Measurements from ENCODE around the gene LHFPL3.
"Not testable (repeated sequence)": the region's sequence is repeated elsewhere in the genome, so short reads cannot be mapped to it uniquely, and the experiment has no call there.

Gene LHFPL3
- total RNA-seq, result 0 reads per million in 3 donors

DNA sequence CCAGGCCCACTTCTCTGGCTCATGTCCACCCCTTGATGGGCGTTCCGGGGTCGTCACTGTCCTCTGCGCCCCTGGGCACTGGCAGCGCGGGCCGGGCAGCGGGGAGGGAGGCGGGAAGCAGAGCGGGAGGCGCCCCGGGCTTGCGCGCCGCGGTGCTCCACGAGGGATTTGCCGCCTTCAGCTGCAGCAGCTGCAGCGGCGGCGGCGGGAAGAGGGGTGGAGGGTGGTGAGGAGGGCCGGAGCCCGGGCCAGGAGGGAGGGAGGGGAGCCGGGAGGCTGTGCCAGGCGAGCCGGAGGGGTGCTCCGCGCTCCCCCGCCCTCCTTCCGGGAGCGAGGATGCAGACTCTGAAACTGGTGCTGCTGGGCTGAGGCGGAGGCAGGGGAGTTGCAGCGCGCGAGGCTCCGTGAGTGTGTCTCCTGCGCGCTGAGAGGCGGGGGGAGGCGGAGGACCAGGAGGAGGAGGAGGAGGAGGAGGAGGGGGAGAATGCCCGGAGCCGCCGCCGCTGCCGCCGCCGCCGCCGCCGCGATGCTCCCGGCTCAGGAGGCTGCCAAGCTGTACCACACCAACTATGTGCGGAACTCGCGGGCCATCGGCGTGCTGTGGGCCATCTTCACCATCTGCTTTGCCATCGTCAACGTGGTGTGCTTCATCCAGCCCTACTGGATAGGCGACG, at the start of gene LHFPL3:
TSS of gene LHFPL3 (plus strand) at position 308 of the 674 bp plus-strand sequence.
- Histone ChIP-seq H3K9me3 (ENCODE audit: control insufficient read depth, low read length) (no peaks in the 10 kb centered on the region), H3K27ac (ENCODE audit: insufficient read depth, low read length, poor library complexity, severe bottlenecking) (no peak within 1 kb of the TSS), H3K36me3 (ENCODE audit: control insufficient read depth, insufficient read depth, low read length) (no peaks in the 10 kb centered on the region), H3K4me1 (ENCODE audit: control insufficient read depth, insufficient read depth, low read length, poor library complexity, severe bottlenecking) (no peaks in the 10 kb centered on the region), H3K27me3 (replicated peaks; ENCODE audit: control insufficient read depth, insufficient read depth, low read length, poor library complexity, severe bottlenecking) (peaks cover 23% of the 10 kb centered on the region), H3K4me3 (ENCODE audit: insufficient read depth, low read depth, low read length, poor library complexity, severe bottlenecking) (no peak within 1 kb of the TSS)
- no peak for DNase-seq

DNA sequence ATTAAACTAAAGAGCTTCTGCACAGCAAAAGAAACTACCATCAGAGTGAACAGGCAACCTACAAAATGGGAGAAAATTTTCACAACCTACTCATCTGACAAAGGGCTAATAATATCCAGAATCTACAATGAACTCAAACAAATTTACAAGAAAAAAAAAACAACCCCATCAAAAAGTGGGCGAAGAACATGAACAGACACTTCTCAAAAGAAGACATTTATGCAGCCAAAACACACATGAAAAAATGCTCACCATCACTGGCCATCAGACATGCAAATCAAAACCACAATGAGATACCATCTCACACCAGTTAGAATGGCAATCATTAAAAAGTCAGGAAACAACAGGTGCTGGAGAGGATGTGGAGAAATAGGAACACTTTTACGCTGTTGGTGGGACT, 46.7 kb upstream of the LHFPL3 start:
- H3K36me3 ChIP-seq (ENCODE audit: control insufficient read depth, insufficient read depth, low read length); H3K4me3 ChIP-seq (ENCODE audit: insufficient read depth, low read depth, low read length, poor library complexity, severe bottlenecking); H3K4me1 ChIP-seq (ENCODE audit: control insufficient read depth, insufficient read depth, low read length, poor library complexity, severe bottlenecking); H3K27me3 ChIP-seq (replicated peaks; ENCODE audit: control insufficient read depth, insufficient read depth, low read length, poor library complexity, severe bottlenecking); H3K27ac ChIP-seq (ENCODE audit: insufficient read depth, low read length, poor library complexity, severe bottlenecking); DNase-seq; H3K9me3 ChIP-seq (ENCODE audit: control insufficient read depth, low read length): not testable (repeated sequence)

DNA sequence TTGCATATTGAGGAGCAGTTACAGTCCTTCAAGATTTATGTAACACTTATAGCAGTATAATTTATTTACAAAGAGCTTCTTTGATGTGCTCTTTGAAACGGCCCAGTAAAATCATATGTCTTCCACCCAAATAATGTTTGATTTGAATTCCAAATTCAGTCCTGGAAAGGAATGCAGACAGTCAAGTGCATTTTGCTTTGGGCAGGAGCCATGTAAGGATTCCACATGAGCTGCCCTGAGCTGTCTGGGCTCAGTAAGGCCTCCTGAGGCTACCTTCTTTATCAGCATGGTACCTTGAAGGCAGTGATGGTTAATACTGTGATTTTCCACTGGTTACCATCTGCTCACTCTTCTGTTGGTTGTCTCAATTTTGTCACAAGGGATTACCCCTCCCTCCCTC, 41.6 kb upstream of the LHFPL3 start:
- H3K36me3 ChIP-seq (ENCODE audit: control insufficient read depth, insufficient read depth, low read length), result no peaks in the 10 kb centered on the region
- no peak for DNase-seq
- no peak overlapping the region for H3K4me3 ChIP-seq (ENCODE audit: insufficient read depth, low read depth, low read length, poor library complexity, severe bottlenecking)
- no peaks in the 10 kb centered on the region for H3K4me1 ChIP-seq (ENCODE audit: control insufficient read depth, insufficient read depth, low read length, poor library complexity, severe bottlenecking)
- no peaks in the 10 kb centered on the region for H3K27me3 ChIP-seq (replicated peaks; ENCODE audit: control insufficient read depth, insufficient read depth, low read length, poor library complexity, severe bottlenecking)
- no peaks in the 10 kb centered on the region for H3K9me3 ChIP-seq (ENCODE audit: control insufficient read depth, low read length)
- no peak overlapping the region for H3K27ac ChIP-seq (ENCODE audit: insufficient read depth, low read length, poor library complexity, severe bottlenecking)

DNA sequence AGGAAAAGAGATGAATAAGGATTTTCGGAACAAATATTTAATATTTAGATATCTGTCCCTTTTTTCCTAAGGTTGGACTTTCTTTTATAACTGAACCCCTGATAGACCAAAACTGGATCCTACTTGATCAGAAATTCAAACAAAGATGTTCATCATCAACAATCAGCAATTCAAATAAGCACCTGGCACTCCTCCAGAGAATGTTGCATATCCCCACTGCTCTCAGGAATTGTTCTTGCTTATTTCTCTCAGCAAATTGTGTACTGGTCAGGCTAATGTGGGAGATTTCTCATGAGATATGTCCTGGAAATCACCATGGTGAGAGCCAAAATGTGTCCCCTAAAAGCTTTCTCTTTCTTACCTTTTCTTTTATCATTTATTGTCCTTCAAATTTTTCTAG, 40.3 kb upstream of the LHFPL3 start:
- H3K27ac ChIP-seq (ENCODE audit: insufficient read depth, low read length, poor library complexity, severe bottlenecking), result no peak overlapping the region
- no peak overlapping the region for H3K4me3 ChIP-seq (ENCODE audit: insufficient read depth, low read depth, low read length, poor library complexity, severe bottlenecking)
- no peaks in the 10 kb centered on the region for H3K4me1 ChIP-seq (ENCODE audit: control insufficient read depth, insufficient read depth, low read length, poor library complexity, severe bottlenecking)

DNA sequence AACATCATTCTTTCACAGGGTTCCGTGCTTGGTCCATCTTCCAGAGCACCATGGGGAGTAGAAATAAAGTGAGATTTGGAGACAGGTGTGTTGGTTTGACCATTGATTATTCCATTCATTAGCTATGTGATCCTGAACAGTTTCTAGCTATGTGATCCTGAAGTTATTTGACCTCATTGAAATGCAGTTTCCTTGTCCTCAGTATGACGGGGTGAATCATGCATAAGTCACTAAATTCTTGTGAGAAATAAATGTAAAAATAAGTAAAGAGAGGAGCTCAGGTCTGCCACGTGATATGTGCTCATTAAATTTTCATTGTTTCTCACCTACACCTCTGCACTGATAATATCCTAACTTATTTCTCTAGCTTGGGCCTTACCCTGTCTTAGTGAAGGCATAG, 34.1 kb upstream of the LHFPL3 start:
- Histone ChIP-seq H3K27me3 (replicated peaks; ENCODE audit: control insufficient read depth, insufficient read depth, low read length, poor library complexity, severe bottlenecking) (no peaks in the 10 kb centered on the region), H3K36me3 (ENCODE audit: control insufficient read depth, insufficient read depth, low read length) (no peaks in the 10 kb centered on the region), H3K4me1 (ENCODE audit: control insufficient read depth, insufficient read depth, low read length, poor library complexity, severe bottlenecking) (no peaks in the 10 kb centered on the region), H3K4me3 (ENCODE audit: insufficient read depth, low read depth, low read length, poor library complexity, severe bottlenecking) (no peak overlapping the region), H3K9me3 (ENCODE audit: control insufficient read depth, low read length) (no peaks in the 10 kb centered on the region), H3K27ac (ENCODE audit: insufficient read depth, low read length, poor library complexity, severe bottlenecking) (no peak overlapping the region)
- DNase-seq, result no peak

More for the DNA sequence above, 40.3 kb upstream of the LHFPL3 start:
- Histone ChIP-seq H3K27me3 (replicated peaks; ENCODE audit: control insufficient read depth, insufficient read depth, low read length, poor library complexity, severe bottlenecking) (no peaks in the 10 kb centered on the region), H3K36me3 (ENCODE audit: control insufficient read depth, insufficient read depth, low read length) (no peaks in the 10 kb centered on the region), H3K9me3 (ENCODE audit: control insufficient read depth, low read length) (no peaks in the 10 kb centered on the region)
- DNase-seq, result no peak

DNA sequence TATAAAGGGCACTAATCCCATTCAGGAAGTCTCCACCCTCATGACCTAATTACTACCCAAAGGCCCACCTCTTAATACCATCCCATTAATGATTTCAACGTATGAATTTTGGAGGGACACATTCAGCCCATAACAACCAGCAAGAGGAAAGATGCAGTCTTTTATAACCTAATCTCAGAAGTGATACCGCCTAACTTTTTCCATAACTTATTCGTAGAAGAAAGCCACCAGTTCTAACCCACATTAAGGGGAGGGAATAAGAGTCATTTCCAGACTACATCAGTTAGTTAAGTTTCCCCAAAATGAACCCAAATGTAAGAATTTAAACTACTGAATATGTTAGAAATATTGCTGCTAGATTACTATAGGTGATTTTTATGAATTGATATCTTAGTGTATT, 32.1 kb upstream of the LHFPL3 start:
- H3K4me1 ChIP-seq (ENCODE audit: control insufficient read depth, insufficient read depth, low read length, poor library complexity, severe bottlenecking), result no peaks in the 10 kb centered on the region
- H3K4me3 ChIP-seq (ENCODE audit: insufficient read depth, low read depth, low read length, poor library complexity, severe bottlenecking), result no peak overlapping the region
- H3K9me3 ChIP-seq (ENCODE audit: control insufficient read depth, low read length), result no peaks in the 10 kb centered on the region
- no peak for DNase-seq
- H3K27me3 ChIP-seq (replicated peaks; ENCODE audit: control insufficient read depth, insufficient read depth, low read length, poor library complexity, severe bottlenecking), result no peaks in the 10 kb centered on the region
- no peak overlapping the region for H3K27ac ChIP-seq (ENCODE audit: insufficient read depth, low read length, poor library complexity, severe bottlenecking)
- no peaks in the 10 kb centered on the region for H3K36me3 ChIP-seq (ENCODE audit: control insufficient read depth, insufficient read depth, low read length)

DNA sequence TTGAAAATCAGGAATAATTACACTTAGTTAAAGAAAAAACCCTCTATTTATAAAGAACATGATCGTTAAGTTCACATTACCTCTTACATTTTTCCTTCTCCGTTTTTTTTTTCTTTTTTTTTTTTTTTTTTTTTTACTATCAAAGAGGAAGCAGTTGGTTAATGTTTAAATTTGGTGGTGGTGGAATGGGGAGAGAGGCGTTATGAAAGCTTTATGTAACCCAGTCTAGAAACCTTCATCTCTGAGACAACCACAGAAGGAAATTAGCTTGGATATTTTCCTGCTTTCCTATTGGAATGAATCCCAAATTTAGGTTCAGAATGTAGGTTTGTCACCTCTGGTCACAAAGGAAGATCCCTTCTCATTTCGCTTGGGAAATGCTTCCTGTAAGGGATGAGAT, 31.5 kb upstream of the LHFPL3 start:
- H3K4me1 ChIP-seq (ENCODE audit: control insufficient read depth, insufficient read depth, low read length, poor library complexity, severe bottlenecking), result no peaks in the 10 kb centered on the region
- DNase-seq, result no peak
- no peaks in the 10 kb centered on the region for H3K27me3 ChIP-seq (replicated peaks; ENCODE audit: control insufficient read depth, insufficient read depth, low read length, poor library complexity, severe bottlenecking)
- H3K27ac ChIP-seq (ENCODE audit: insufficient read depth, low read length, poor library complexity, severe bottlenecking), result no peak overlapping the region
- H3K36me3 ChIP-seq (ENCODE audit: control insufficient read depth, insufficient read depth, low read length), result no peaks in the 10 kb centered on the region
- no peak overlapping the region for H3K4me3 ChIP-seq (ENCODE audit: insufficient read depth, low read depth, low read length, poor library complexity, severe bottlenecking)
- H3K9me3 ChIP-seq (ENCODE audit: control insufficient read depth, low read length), result no peaks in the 10 kb centered on the region

DNA sequence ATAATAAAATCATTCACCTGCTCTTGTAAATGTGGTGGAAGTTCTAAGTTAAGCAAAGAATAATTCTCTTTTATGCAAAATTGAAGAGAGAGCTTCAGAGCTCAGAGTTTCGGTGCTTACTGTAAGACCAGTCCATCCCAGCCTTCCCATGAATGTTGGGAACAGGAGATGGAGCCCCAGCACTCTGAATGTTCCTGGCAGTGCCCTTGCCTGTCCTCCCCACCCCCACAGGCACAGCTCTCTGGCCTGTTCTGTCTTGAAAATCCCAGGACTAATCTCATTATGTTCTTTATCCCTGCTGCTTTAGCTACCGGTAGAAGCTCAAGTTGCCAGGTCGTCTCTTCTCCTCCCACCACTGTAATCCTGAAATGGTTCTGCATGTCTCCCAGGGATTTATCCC, 29.1 kb upstream of the LHFPL3 start:
- Histone ChIP-seq H3K4me1 (ENCODE audit: control insufficient read depth, insufficient read depth, low read length, poor library complexity, severe bottlenecking) (no peaks in the 10 kb centered on the region), H3K27me3 (replicated peaks; ENCODE audit: control insufficient read depth, insufficient read depth, low read length, poor library complexity, severe bottlenecking) (no peaks in the 10 kb centered on the region), H3K27ac (ENCODE audit: insufficient read depth, low read length, poor library complexity, severe bottlenecking) (no peak overlapping the region), H3K4me3 (ENCODE audit: insufficient read depth, low read depth, low read length, poor library complexity, severe bottlenecking) (no peak overlapping the region), H3K9me3 (ENCODE audit: control insufficient read depth, low read length) (no peaks in the 10 kb centered on the region), H3K36me3 (ENCODE audit: control insufficient read depth, insufficient read depth, low read length) (no peaks in the 10 kb centered on the region)
- no peak for DNase-seq

DNA sequence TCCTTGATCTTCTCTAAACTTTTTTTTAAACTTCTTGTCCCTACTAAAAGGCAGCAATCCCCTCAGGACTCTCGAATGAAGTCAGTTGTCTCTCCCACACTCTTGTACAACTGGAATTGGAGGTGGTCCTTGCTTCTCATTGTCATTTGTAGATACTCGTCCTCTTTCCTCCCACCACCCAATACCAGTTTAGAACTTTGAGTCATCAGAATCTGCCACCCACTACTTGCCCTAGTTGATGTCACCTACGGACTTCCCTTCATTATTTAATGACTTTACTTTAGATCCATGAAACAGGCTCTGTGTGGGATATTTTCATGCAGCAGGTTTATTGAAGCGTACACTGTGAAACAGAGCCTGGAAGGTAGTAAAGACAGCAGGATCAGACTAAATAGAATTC, 28.6 kb upstream of the LHFPL3 start:
- Histone ChIP-seq H3K36me3 (ENCODE audit: control insufficient read depth, insufficient read depth, low read length) (no peaks in the 10 kb centered on the region), H3K9me3 (ENCODE audit: control insufficient read depth, low read length) (no peaks in the 10 kb centered on the region), H3K27me3 (replicated peaks; ENCODE audit: control insufficient read depth, insufficient read depth, low read length, poor library complexity, severe bottlenecking) (no peaks in the 10 kb centered on the region), H3K27ac (ENCODE audit: insufficient read depth, low read length, poor library complexity, severe bottlenecking) (no peak overlapping the region), H3K4me3 (ENCODE audit: insufficient read depth, low read depth, low read length, poor library complexity, severe bottlenecking) (no peak overlapping the region), H3K4me1 (ENCODE audit: control insufficient read depth, insufficient read depth, low read length, poor library complexity, severe bottlenecking) (no peaks in the 10 kb centered on the region)
- no peak for DNase-seq

DNA sequence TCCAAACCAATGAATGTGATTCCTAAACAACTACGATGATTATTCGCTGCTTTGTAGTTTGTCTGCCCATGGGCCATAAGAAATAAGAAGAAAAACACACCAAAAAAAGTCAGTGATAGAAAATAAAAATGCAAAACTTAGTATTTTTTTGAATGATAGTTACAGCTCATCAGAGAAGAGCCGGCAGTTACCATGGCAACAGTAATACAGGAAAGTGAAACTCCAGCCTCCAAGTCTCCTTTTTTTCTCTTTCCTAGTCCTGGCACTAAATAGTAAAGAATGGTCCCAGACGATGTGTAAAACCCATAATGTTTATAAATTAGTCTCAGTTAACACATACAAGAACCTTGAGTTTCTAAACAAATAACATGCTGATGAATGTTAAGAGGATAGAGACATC, 21.6 kb upstream of the LHFPL3 start:
- H3K36me3 ChIP-seq (ENCODE audit: control insufficient read depth, insufficient read depth, low read length), result no peaks in the 10 kb centered on the region
- H3K9me3 ChIP-seq (ENCODE audit: control insufficient read depth, low read length), result no peaks in the 10 kb centered on the region
- H3K4me3 ChIP-seq (ENCODE audit: insufficient read depth, low read depth, low read length, poor library complexity, severe bottlenecking), result no peak overlapping the region
- H3K27ac ChIP-seq (ENCODE audit: insufficient read depth, low read length, poor library complexity, severe bottlenecking), result no peak overlapping the region
- no peak for DNase-seq
- H3K4me1 ChIP-seq (ENCODE audit: control insufficient read depth, insufficient read depth, low read length, poor library complexity, severe bottlenecking), result no peaks in the 10 kb centered on the region
- no peaks in the 10 kb centered on the region for H3K27me3 ChIP-seq (replicated peaks; ENCODE audit: control insufficient read depth, insufficient read depth, low read length, poor library complexity, severe bottlenecking)

All from effector memory CD4-positive, alpha-beta T cell (primary cell).